Measurements from ENCODE around the gene SOBP. TPM values are rescaled to one million over a fixed set of nuclear protein-coding genes. Genes with fewer than 3 reads are reported as not detected.
"Not testable (repeated sequence)": the region's sequence is repeated elsewhere in the genome, so short reads cannot be mapped to it uniquely, and the experiment has no call there.

The SOBP gene
- total RNA-seq, 4 donors from 2014 or later = 5.6 to 21.4 (median 18.1) TPM

- no peak overlapping the region for H3K4me3 ChIP-seq (replicated peaks in 1 of 3)
- no peaks in the 10 kb centered on the region for H3K27me3 ChIP-seq
- no peaks in the 10 kb centered on the region for H3K9me3 ChIP-seq
- no peak for TF ChIP-seq POLR2A (IDR thresholded peaks at IDR 0.05)
- TF ChIP-seq CTCF (IDR thresholded peaks at IDR 0.05) = no peak
- peaks cover 3 to 10% of the 10 kb centered on the region in 2 donors for H3K4me1 ChIP-seq
- H3K36me3 ChIP-seq = no peaks in the 10 kb centered on the region
- H3K27ac ChIP-seq = no peak overlapping the region
- intact Hi-C loops (cut with DNase I) = no loop called here
- no peak for DNase-seq
- 79 to 83% methylated on average over 2 of the region's 2 CpGs for WGBS, 2 donors
These were observed 20.2 kb downstream of the SOBP start for GRCh38 chr6:107510108-107510507.

GRCh38 chr6:107511511-107511993, 21.6 kb downstream of the SOBP start:
- DNase-seq = no peak
- peak overlapping the region in 1 of 3 donors; percentile 16 for H3K27ac ChIP-seq
- no peak overlapping the region for H3K4me3 ChIP-seq (replicated peaks in 1 of 3)
- intact Hi-C loops (cut with DNase I) = no loop called here
- H3K4me1 ChIP-seq = peaks cover 3 to 10% of the 10 kb centered on the region in 2 donors
- no peaks in the 10 kb centered on the region for H3K9me3 ChIP-seq
- H3K36me3 ChIP-seq = no peaks in the 10 kb centered on the region
- WGBS, 2 donors = 63 to 71% methylated on average over 5 of the region's 5 CpGs
- no peaks in the 10 kb centered on the region for H3K27me3 ChIP-seq
- TF ChIP-seq POLR2A (IDR thresholded peaks at IDR 0.05) = no peak
- TF ChIP-seq CTCF (IDR thresholded peaks at IDR 0.05) = no peak

- DNase-seq = no peak
- intact Hi-C loops (cut with DNase I) = no loop called here
- 86 to 90% methylated on average over 2 of the region's 2 CpGs for WGBS, 2 donors
- Histone ChIP-seq H3K9me3 (no peaks in the 10 kb centered on the region), H3K27me3 (no peaks in the 10 kb centered on the region), H3K4me1 (peaks cover 3 to 10% of the 10 kb centered on the region in 2 donors), H3K27ac (no peak overlapping the region), H3K4me3 (replicated peaks in 1 of 3) (no peak overlapping the region), H3K36me3 (no peaks in the 10 kb centered on the region)
- TF ChIP-seq POLR2A (IDR thresholded peaks at IDR 0.05) (no peak), CTCF (IDR thresholded peaks at IDR 0.05) (no peak)
These were observed 23.3 kb downstream of the SOBP start for GRCh38 chr6:107513214-107513613.

GRCh38 chr6:107515955-107516354, 26.0 kb downstream of the SOBP start:
- Histone ChIP-seq H3K4me1 (no peaks in the 10 kb centered on the region), H3K27ac (no peak overlapping the region), H3K27me3 (no peaks in the 10 kb centered on the region), H3K36me3 (no peaks in the 10 kb centered on the region), H3K4me3 (replicated peaks in 1 of 3) (no peak overlapping the region), H3K9me3 (no peaks in the 10 kb centered on the region)
- WGBS, 2 donors = 98% methylated on average over 5 of the region's 5 CpGs
- no peak for TF ChIP-seq CTCF (IDR thresholded peaks at IDR 0.05)
- TF ChIP-seq POLR2A (IDR thresholded peaks at IDR 0.05) = no peak
- intact Hi-C loops (cut with DNase I) = no loop called here
- DNase-seq = no peak

- Histone ChIP-seq H3K4me1 (no peaks in the 10 kb centered on the region), H3K36me3 (no peaks in the 10 kb centered on the region), H3K27ac (no peak overlapping the region), H3K9me3 (no peaks in the 10 kb centered on the region), H3K4me3 (replicated peaks in 1 of 3) (no peak overlapping the region), H3K27me3 (no peaks in the 10 kb centered on the region)
- no peak for DNase-seq
- 94 to 96% methylated on average over 1 of the region's 1 CpG for WGBS, 2 donors
- intact Hi-C loops (cut with DNase I) = no loop called here
- no peak for TF ChIP-seq CTCF (IDR thresholded peaks at IDR 0.05)
- no peak for TF ChIP-seq POLR2A (IDR thresholded peaks at IDR 0.05)
These were observed 27.4 kb downstream of the SOBP start for GRCh38 chr6:107517274-107517673.

- intact Hi-C loops (cut with DNase I); H3K4me1 ChIP-seq; H3K4me3 ChIP-seq (replicated peaks in 1 of 3); H3K9me3 ChIP-seq; H3K27me3 ChIP-seq; H3K27ac ChIP-seq; DNase-seq; H3K36me3 ChIP-seq: not testable (repeated sequence)
- 91 to 94% methylated on average over 5 of the region's 5 CpGs for WGBS, 2 donors
These were observed 29.3 kb downstream of the SOBP start for GRCh38 chr6:107519224-107519623.

- H3K36me3 ChIP-seq; H3K27me3 ChIP-seq; H3K27ac ChIP-seq; H3K4me3 ChIP-seq (replicated peaks in 1 of 3); intact Hi-C loops (cut with DNase I); H3K4me1 ChIP-seq; H3K9me3 ChIP-seq; DNase-seq: not testable (repeated sequence)
- WGBS, 2 donors = 0% methylated on average over 1 of the region's 2 CpGs
These were observed 30.8 kb downstream of the SOBP start for GRCh38 chr6:107520706-107521105.

Measured in thyroid gland (tissue), 4 donors.